ENCODE results near the gene CTSG. TPM values are rescaled to one million over a fixed set of nuclear protein-coding genes. Genes with fewer than 3 reads are reported as not detected.
"Not testable (repeated sequence)": the region's sequence is repeated elsewhere in the genome, so short reads cannot be mapped to it uniquely, and the experiment has no call there.

Gene CTSG
- total RNA-seq, 1 donor from 2014 or later, result 0.80 TPM

- Histone ChIP-seq H3K4me1 (no peaks in the 10 kb centered on the region), H3K4me3 (no peak overlapping the region), H3K27me3 (ENCODE audit: low read depth) (peaks cover 6% of the 10 kb centered on the region), H3K36me3 (no peaks in the 10 kb centered on the region), H3K9me3 (replicated peaks) (peaks cover 89% of the 10 kb centered on the region), H3K27ac (replicated peaks) (no peak overlapping the region)
- no peak for TF ChIP-seq CTCF (IDR thresholded peaks at IDR 0.05; ENCODE audit: borderline replicate concordance)
- intact Hi-C loops (cut with micrococcal nuclease), result no loop called here
- DNase-seq, result no peak
Measured at GRCh38 chr14:24566318-24566717, 9.7 kb downstream of the CTSG start.

- intact Hi-C loops (cut with micrococcal nuclease), result no loop called here
- peaks cover 6% of the 10 kb centered on the region for H3K27me3 ChIP-seq (ENCODE audit: low read depth)
- H3K4me1 ChIP-seq, result no peaks in the 10 kb centered on the region
- DNase-seq, result no peak
- H3K9me3 ChIP-seq (replicated peaks), result peaks cover 89% of the 10 kb centered on the region
- no peak overlapping the region for H3K4me3 ChIP-seq
- H3K27ac ChIP-seq (replicated peaks), result no peak overlapping the region
- H3K36me3 ChIP-seq, result no peaks in the 10 kb centered on the region
- no peak for TF ChIP-seq CTCF (IDR thresholded peaks at IDR 0.05; ENCODE audit: borderline replicate concordance)
Measured at GRCh38 chr14:24565766-24566165, 10.3 kb downstream of the CTSG start.

GRCh38 chr14:24563505-24563904 lies 12.5 kb downstream of the CTSG start:
- H3K27ac ChIP-seq (replicated peaks), result no peak overlapping the region
- peaks cover 68% of the 10 kb centered on the region for H3K9me3 ChIP-seq (replicated peaks)
- TF ChIP-seq CTCF (IDR thresholded peaks at IDR 0.05; ENCODE audit: borderline replicate concordance), result no peak
- intact Hi-C loops (cut with micrococcal nuclease), result no loop called here
- no peaks in the 10 kb centered on the region for H3K4me1 ChIP-seq
- no peak overlapping the region for H3K4me3 ChIP-seq
- H3K27me3 ChIP-seq (ENCODE audit: low read depth), result peaks cover 6% of the 10 kb centered on the region
- no peaks in the 10 kb centered on the region for H3K36me3 ChIP-seq
- DNase-seq, result no peak

GRCh38 chr14:24556756-24557155 lies 19.3 kb downstream of the CTSG start:
- no peaks in the 10 kb centered on the region for H3K27me3 ChIP-seq (ENCODE audit: low read depth)
- TF ChIP-seq CTCF (IDR thresholded peaks at IDR 0.05; ENCODE audit: borderline replicate concordance), result no peak
- no peak for DNase-seq
- H3K4me3 ChIP-seq, result no peak overlapping the region
- H3K27ac ChIP-seq (replicated peaks), result no peak overlapping the region
- peaks cover 14% of the 10 kb centered on the region for H3K9me3 ChIP-seq (replicated peaks)
- intact Hi-C loops (cut with micrococcal nuclease), result no loop called here
- no peaks in the 10 kb centered on the region for H3K4me1 ChIP-seq
- no peaks in the 10 kb centered on the region for H3K36me3 ChIP-seq

GRCh38 chr14:24549064-24549463 lies 27.0 kb downstream of the CTSG start:
- H3K27me3 ChIP-seq (ENCODE audit: low read depth); DNase-seq; intact Hi-C loops (cut with micrococcal nuclease): not testable (repeated sequence)

GRCh38 chr14:24542346-24542936 lies 33.6 kb downstream of the CTSG start:
- H3K27me3 ChIP-seq (ENCODE audit: low read depth), result peaks cover 2% of the 10 kb centered on the region
- H3K4me3 ChIP-seq, result no peak overlapping the region
- no peak overlapping the region for H3K27ac ChIP-seq (replicated peaks)
- intact Hi-C loops (cut with micrococcal nuclease), result no loop called here
- TF ChIP-seq CTCF (IDR thresholded peaks at IDR 0.05; ENCODE audit: borderline replicate concordance), result no peak
- no peaks in the 10 kb centered on the region for H3K36me3 ChIP-seq
- no peak for DNase-seq
- peaks cover 36% of the 10 kb centered on the region for H3K9me3 ChIP-seq (replicated peaks)
- H3K4me1 ChIP-seq, result no peaks in the 10 kb centered on the region

More at GRCh38 chr14:24549064-24549463, 27.0 kb downstream of the CTSG start:
- not testable (repeated sequence) for H3K4me1 ChIP-seq; H3K4me3 ChIP-seq; H3K36me3 ChIP-seq; H3K27ac ChIP-seq (replicated peaks)
- H3K9me3 ChIP-seq (replicated peaks), result peaks cover 65% of the 10 kb centered on the region
